ENCODE data around the gene ARRB2.

Gene ARRB2

DNA sequence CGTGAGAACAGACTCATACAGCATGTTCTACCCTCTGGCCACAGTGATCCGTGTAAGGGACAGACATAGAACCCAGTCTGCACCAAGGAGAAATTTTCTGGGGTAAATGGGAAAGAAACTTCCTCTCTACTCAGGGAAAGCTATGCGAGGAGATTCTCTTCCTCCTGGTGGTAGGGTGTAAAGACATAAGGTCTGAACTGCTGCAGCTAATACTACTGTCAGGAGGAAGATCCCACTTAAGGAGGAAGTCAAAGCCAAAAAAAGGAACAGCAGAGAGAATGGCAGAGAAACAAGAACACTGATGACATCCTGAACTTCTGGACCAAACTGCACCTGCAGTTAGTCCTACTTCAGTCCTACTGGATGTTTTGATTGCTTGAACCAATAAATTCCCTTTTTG, 54.2 kb downstream of the ARRB2 start:
- DNase-seq (no peak), ATAC-seq (no peak)

DNA sequence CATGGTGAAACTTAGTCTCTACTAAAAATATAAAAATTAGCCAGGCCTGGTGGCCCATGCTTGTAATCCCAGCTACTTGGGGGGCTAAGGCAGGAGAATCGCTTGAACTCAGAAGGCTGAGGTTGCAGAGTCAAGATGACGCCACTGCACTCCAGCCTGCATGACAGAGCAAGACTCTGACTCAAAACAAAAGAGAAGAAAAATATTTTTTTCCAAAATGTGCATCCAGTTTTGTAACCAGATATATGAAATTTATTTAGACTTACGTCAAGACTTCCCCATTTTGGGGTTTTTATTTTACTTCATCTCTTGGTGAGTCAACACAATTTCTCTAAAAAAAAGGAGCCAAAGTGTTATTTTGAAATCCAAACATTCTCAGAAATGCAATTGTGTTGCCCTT, 55.8 kb downstream of the ARRB2 start:
- ATAC-seq (no peak), DNase-seq (no peak)

DNA sequence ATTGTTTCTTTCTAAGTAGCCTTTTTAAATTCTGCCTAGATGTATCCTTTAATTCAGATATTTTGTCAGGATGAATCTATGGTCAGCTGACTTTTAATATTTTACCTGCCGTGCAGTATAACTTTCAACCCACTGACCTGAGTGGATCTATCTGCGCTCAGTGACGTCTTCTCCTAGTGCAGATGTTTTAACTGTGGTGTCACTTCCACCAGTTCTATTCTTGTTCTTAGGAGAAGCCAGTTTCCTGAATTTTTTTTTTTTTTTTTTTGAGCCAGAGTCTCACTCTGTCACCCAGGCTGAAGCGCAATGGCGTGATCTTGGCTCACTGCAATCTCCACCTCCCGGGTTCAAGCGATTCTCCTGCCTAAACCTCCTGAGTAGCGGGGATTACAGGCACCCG, 56.3 kb downstream of the ARRB2 start:
- ATAC-seq (no peak), DNase-seq (no peak)

DNA sequence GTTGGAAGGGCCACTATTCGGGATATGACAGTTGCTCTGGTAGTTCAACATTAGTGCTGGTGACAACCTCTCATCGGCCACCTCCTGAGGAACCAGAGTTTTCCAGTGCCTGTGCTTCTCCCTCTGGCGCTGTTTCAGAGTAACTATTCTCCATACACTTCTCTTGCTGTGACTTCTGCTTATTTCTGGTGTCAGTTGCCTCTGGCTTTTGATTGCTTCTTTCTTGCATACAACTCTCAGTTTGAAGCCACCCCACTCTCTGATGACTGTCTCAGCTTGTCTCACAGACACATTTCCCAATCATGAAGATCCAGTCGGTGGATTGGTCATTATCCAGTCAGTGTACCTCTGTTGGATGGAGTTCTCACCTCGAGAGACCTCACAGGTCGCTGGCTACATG, 57.9 kb downstream of the ARRB2 start:
- ATAC-seq (no peak), DNase-seq (no peak)

DNA sequence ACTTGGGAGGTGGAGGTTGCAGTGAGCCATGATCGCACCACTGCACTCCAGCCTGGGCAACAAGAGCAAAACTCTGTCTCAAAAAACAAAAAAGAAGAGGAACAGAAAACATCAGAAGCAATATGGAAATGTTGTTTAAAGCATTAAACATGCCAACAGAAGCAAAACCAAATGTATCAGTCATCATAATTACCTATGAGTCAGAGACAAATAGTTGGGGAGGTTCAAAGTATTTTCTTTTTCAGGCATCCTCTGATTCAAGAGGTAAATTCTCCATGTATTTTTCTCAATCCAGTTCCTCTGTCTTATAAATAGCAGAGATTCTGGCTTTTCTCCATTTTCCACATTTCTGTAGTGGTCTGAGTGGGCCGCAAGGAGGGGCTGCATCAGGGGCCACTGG, 59.2 kb downstream of the ARRB2 start:
- no peak for DNase-seq
- ATAC-seq: no peak

All from stimulated activated naive CD8-positive, alpha-beta T cell treated with anti-CD3 and anti-CD28 coated beads, Interleukin-15, Interleukin-2, amounts not matched to agents 100 U/mL and 50 U/mL, for 24 hours (primary cell).